ENCODE results near the gene CAMSAP1.

DNA sequence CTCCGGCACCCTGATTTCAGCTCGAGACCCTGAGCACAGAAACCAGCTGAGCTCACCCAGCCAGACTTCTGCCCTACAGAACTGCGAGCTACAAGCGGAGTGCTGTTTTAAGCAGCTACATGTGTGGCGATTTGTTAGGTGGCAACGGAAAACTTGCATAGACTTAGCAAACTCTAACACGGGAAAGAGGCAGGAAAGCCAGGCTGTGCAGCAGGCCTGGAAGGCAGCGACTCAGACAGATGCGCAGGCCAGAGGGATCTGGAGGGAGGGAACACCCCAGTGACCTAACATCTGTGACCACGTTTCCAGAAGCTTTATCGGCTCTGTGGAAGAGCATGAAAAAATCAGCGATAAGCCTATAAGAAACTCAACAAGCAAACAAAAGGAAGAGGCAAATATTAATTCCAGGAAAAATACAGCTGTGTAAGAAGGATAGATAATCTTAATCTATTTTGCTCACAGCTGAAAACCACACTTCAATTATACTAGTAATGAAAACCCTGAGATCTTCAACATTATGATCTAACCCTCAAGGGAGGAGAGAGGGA is 42.9 kb upstream of the CAMSAP1 start:
- TF ChIP-seq CTCF (IDR thresholded peaks at IDR 0.05) (no peak), POLR2A (IDR thresholded peaks at IDR 0.05) (no peak)

Data from lower leg skin (tissue), 3 donors.